HK-2 (cell line): ENCODE measurements around the gene HYAL3.
"Not testable (repeated sequence)": the region's sequence is repeated elsewhere in the genome, so short reads cannot be mapped to it uniquely, and the experiment has no call there.

Experiments
- DNase-seq: peaks from one replicate; pipeline ENCODE4 v3.0.0-alpha.2; 2018; ENCODE audit not compliant: unreplicated experiment

Gene HYAL3

GRCh38 chr3:50258029-50258680, 41.0 kb downstream of the HYAL3 start:
- DNase-seq: no peak

DNA sequence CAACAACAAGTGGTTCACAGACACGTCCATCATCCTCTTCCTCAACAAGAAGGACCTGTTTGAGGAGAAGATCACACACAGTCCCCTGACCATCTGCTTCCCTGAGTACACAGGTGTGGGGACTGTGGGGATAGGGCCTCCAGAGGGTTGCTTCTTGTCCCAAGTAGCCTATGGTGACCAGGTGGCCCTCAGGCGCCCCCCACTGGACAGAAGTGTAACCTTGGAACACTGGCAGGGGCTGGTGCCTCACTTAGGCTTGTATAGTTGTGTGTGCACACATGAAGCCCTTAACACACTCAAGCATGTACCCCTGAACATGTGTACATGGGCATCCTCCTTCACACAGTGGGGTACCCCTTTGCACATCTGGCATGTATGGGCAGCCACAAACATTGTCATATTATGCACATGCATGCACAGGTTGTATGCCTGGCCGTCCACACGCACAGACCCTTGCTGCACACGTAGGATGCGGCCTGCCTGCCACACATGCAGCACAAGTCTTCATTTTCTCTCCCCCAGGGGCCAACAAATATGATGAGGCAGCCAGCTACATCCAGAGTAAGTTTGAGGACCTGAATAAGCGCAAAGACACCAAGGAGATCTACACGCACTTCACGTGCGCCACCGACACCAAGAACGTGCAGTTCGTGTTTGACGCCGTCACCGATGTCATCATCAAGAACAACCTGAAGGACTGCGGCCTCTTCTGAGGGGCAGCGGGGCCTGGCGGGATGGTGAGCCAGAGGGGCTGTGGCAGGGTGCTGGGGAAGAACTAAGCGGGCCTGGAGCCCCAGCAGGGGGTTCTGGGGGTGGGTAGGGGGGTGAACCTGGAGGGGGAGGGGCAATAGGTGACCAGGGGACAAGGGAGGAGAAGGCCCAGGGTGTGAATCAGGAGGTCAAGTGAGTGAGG, 42.0 kb downstream of the HYAL3 start:
- no peak for DNase-seq

DNA sequence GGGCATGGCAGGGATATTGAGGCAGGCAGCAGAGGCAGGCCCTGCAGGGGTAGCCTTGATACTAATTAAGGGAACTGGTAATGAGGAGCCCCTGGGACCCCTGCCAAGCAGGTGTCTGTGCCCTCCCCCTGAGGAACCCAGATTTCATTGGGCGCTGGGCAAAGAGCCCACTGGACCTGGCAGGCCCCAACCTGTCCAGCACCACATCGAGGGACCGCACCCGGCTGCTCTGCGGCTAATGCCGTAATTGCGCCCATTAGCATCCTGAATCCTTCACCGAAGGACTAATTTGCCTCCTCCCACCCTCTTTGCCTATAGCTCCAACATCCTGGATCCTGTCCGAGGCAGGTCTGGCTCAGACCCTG, 44.0 kb downstream of the HYAL3 start:
- DNase-seq: no peak

DNA sequence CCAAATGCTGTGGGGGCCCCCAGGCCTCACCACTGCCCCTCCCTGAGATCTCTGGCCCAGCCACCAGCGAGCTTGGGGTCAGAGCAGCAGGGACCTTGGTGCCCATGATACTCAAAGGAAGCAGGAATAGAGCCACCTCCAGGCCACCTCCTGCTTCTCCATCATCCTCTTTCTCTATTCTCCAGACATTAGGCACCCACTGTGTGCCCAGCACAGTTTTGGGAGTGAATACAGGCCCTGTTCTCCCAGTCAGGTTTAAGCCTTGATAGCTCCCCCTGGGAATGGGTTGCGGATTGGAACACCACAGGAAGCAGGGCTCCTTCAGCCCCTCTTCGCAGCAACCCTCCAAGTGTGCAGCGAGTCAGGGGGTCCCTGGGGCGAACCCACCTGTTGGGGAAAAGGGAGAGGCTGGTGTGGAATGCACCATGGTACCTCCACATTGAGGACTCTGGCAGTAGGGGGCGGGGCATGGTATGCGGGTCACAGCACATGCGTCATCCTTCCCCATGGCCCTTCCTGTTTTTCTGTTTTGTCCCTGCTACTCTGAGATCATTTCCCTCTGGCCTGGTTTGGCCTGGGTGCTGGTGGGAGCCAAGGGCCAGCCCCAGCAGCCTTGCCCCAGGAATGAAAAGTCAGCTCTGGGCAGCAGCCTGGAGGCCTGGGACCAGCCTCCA, 44.5 kb downstream of the HYAL3 start:
- no peak for DNase-seq

DNA sequence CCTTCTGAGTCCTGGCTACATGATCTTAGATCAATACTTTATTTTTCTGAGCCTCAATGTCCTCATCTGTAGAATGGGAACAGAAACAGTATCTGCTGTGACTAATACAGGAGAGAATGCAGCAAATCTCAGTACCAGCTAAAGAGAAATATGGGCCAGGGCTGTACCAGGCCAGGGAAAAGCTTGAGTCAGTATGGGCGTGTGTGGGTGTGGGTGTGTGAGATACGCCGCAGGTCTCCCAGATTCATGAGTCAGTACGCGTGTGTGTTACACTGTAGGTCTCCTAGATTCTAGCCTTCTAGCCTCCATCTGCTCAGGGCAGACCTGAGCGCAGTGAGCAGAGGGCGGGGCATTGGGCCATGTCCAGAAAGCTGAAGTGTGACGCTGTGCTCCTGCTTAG, 48.0 kb downstream of the HYAL3 start:
- no peak for DNase-seq

DNA sequence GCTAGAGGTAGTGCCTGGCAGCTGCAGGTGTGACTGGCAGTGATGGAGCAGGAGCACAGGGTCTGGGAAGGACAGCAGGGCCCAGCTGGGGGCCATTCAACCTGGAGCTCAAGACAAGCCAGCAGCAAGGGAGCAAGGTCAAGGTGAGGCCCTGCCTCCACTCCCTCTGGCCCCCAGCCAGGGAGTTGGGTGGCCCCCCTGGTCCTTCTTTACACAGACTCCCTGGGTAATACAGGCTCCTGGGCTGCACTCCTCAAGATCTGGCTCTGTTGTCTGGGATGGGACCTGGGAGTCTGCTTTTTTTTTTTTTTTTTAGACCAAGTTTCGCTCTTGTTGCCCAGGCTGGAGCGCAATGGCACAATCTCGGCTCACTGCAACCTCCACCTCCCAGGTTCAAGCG, 48.7 kb downstream of the HYAL3 start:
- DNase-seq: no peak

DNA sequence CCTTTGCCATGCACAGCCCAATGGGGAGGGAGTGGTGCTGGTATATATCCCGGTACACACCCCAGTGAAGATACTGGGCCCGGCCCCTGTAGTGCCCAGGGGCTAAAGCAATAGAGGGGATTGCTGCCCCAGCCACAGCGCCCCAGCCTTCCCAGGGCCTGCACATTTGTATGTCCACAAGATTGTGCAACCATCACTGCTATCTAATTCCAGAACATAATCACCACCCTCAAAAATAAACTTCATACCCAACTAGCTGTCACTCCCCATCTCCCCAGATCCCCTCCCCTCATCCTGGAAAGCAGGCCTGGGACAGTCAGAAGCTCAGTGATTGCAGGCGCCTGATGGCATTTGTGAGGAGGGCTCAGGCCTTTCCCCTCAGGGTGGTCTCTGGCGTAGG, 49.7 kb downstream of the HYAL3 start:
- no peak for DNase-seq

DNA sequence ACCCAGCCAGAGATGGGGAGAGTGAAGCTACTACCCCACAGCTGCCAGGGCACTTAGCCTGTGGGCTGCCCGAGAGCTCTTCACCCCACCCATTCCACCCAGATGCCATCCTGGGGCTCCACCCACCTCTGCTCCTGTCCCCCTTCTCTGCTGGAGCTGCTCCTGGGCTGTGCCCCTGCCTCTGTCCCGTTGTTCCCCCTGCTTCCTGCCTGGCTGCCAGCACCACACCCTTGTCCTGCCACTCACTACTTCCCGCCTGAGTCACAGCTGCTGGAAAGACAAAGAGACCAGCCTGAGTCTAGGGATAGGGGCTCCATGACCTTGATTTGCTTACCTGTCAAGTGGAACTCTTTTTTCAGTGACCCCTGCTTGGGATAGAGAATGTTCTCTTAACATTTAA, 50.8 kb downstream of the HYAL3 start:
- DNase-seq: no peak

DNA sequence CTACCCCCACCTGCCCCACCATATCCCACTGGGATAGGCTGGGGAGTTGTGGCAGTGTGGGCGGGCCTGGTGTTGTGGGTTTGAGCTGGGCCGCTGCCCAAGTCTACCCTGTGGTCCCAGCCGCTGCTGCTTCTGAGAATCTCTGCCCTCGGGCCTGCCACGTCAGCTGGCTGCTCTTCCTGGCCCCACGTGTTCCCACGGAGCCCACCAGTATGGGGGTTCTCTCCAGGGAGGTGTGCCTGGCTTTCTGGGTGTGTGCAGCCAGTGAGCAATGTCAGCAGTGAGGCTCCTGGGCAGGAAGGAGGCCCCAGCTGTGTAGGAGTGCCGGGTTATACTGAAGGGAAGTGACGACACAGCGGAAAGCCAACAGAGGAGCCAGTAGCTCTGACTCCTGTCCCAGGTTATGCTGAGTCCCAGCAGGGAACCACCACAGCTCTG, 52.7 kb downstream of the HYAL3 start:
- DNase-seq: peak; percentile 78

DNA sequence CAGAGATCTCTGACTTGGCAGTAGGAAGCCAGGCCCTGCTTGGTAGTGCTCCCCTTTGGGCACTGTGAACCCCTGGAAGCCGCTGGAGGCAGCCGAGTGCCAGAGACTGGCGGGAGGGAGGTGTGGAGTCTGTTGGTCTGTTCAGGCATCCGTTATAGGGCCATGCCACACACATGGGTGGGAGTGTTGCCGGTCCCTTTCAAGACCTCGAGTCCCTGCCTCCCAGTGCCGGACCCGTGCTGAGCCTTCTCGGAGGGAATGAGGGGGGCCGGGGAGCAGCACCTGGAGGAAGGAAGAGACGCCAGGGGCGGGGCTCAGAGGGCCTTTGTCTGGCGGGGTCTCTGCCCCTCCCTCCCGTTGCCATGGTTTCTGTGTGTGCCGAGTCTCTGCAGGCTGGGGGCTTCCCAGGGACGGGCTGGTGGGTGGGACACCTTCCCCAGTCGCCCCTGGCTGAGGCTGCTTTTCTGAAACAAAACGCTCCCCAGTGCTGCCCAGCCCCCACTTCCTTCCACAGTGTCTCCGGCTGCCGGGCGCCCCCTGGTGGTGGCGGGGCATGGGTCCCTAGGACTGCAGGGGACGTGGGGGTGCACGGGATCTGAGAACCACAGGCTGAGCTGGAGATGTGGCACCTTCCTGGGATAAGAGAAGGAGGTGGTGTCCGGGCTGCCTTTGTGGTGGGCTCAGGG, 53.2 kb downstream of the HYAL3 start:
- peak; percentile 90 for DNase-seq

GRCh38 chr3:50245251-50245745, 53.9 kb downstream of the HYAL3 start:
- DNase-seq: no peak

- DNase-seq: not testable (repeated sequence)
These were observed 54.4 kb downstream of the HYAL3 start for GRCh38 chr3:50244813-50245212.

DNA sequence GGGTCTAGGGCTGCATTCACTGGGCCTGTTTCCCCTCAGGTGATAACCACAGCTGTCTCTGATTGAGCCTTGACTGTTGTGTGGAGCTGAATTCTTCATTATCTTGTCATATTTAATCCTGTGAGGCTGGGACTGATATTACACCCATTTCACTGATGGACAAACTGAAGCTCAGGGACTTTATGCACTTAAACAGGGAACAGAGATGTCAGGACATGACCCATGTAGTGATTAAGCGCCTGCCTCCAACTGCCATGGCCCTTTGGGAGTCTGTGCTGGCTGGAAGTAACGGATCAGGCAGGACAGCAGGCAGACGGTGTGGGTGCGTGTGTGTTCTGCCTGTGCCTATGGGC, 55.7 kb downstream of the HYAL3 start:
- no peak for DNase-seq

- peak; percentile 71 for DNase-seq
These were observed 56.2 kb downstream of the HYAL3 start for GRCh38 chr3:50242851-50243542.
